Liver (tissue), 9 donors: Measurements from ENCODE around the gene SPATA4. TPM values are rescaled to one million over a fixed set of nuclear protein-coding genes. Genes with fewer than 3 reads are reported as not detected.

Source experiments
- DNase-seq: peaks from one replicate; pipeline ENCODE4 v3.0.0-alpha.2; 2017; ENCODE audit warnings: low spot score
- H3K27ac ChIP-seq, 2 donors: one replicate each; pipeline ENCODE4 v1.7.0; 2013; ENCODE audit warnings: inconsistent platforms in 2 of 2, low read length in 2 of 2, control low read depth in 1 of 2, low read depth in 1 of 2, mild to moderate bottlenecking in 1 of 2
- H3K27me3 ChIP-seq, 4 donors: one replicate each; pipeline versions ENCODE4 v1.6.1 to v1.7.0; 2013; ENCODE audit warnings: low read length in 3 of 4, inconsistent platforms in 1 of 4, mild to moderate bottlenecking in 1 of 4, moderate library complexity in 1 of 4; ENCODE audit not compliant: control insufficient read depth in 4 of 4, insufficient read depth in 4 of 4
- H3K36me3 ChIP-seq, 4 donors: one replicate each; pipeline versions ENCODE4 v1.6.1 to v1.7.0; 2013; ENCODE audit warnings: low read length in 3 of 4, mild to moderate bottlenecking in 3 of 4, low read depth in 1 of 4, moderate library complexity in 1 of 4; ENCODE audit not compliant: control insufficient read depth in 4 of 4, insufficient read depth in 3 of 4
- H3K4me1 ChIP-seq, 4 donors: one replicate each; pipeline versions ENCODE4 v1.6.1 to v1.7.0; 2013; ENCODE audit warnings: low read length in 3 of 4, mild to moderate bottlenecking in 3 of 4, moderate library complexity in 1 of 4; ENCODE audit not compliant: control insufficient read depth in 4 of 4, insufficient read depth in 4 of 4
- H3K4me3 ChIP-seq, 3 donors: one replicate each; pipeline versions ENCODE4 v1.6.1 to v1.7.0; 2013; ENCODE audit warnings: low read length in 3 of 3, control low read depth in 1 of 3, low read depth in 1 of 3, mild to moderate bottlenecking in 1 of 3
- H3K9ac ChIP-seq, 2 donors: one replicate each; pipeline ENCODE4 v1.7.0; 2013; ENCODE audit warnings: low read length in 2 of 2, mild to moderate bottlenecking in 2 of 2, moderate library complexity in 2 of 2, control low read depth in 1 of 2, low read depth in 1 of 2
- H3K9me3 ChIP-seq, 4 donors: one replicate each; pipeline versions ENCODE4 v1.6.1 to v1.7.0; 2013; ENCODE audit warnings: low read length in 3 of 4; ENCODE audit not compliant: control insufficient read depth in 4 of 4
- EGR1 ChIP-seq, 2 donors: IDR thresholded peaks; 2 replicates each; pipeline ENCODE4 v1.6.1; 2016 to 2018; ENCODE audit warnings: antibody characterized with exemption in 2 of 2, low read depth in 2 of 2
- FOXA1 ChIP-seq: IDR thresholded peaks from 2 replicates; pipeline ENCODE4 v1.6.1; 2016; ENCODE audit warnings: antibody characterized with exemption
- HNF4A ChIP-seq, 2 donors: conservative IDR thresholded peaks; 2 replicates each; pipeline ENCODE4 v1.6.1; 2016; ENCODE audit warnings: antibody characterized with exemption in 2 of 2, mild to moderate bottlenecking in 2 of 2
- HNF4G ChIP-seq: IDR thresholded peaks from 2 replicates; pipeline ENCODE4 v1.6.1; 2016; ENCODE audit warnings: antibody characterized with exemption
- RAD21 ChIP-seq, 2 donors: IDR thresholded peaks; 2 replicates each; pipeline ENCODE4 v1.6.1; 2016; ENCODE audit warnings: antibody characterized with exemption in 2 of 2, mild to moderate bottlenecking in 2 of 2
- REST ChIP-seq: IDR thresholded peaks from 2 replicates; pipeline ENCODE4 v1.6.1; 2016; ENCODE audit warnings: antibody characterized with exemption, mild to moderate bottlenecking
- WGBS: extraction: QIAGEN DNeasy Blood & Tissue Kit; methylation state at CpG from one replicate; pipeline ENCODE4 v1.1.7; 2013; 5-methylcytosine and 5-hydroxymethylcytosine counted together
- polyA plus RNA-seq, 2 donors: library from polyadenylated mRNA; stranded (reverse) in 1 of 2; unstranded in 1 of 2; fragments of 200-250 nt in 1 of 2; fragments of >200 nt in 1 of 2; fragmentation: Nextera tagmentation in 1 of 2; extraction: Ambion mirVana in 1 of 2; gene quantifications; one replicate each; pipeline versions ENCODE4 v1.2.1 to v1.2.3, GENCODE V29; 2013 to 2015
- total RNA-seq, 2 donors: library from RNA; depleted of rRNA; stranded (reverse); fragments of >200 nt; gene quantifications; one replicate each; pipeline ENCODE4 v1.2.3, GENCODE V29; 2014
- donor health status: healthy.
- donor health status: healthy.
- donor health status: healthy.
- donor health status: healthy.
- donor health status: healthy.

Gene SPATA4
- total and polyA plus RNA-seq, 4 donors, result 0.14 TPM; not detected in 3

GRCh38 chr4:176241703-176242102 is 46.3 kb upstream of the SPATA4 start:
- WGBS, result 86% methylated on average over 8 of the region's 8 CpGs
- H3K4me1 ChIP-seq, result peaks cover 0 to 2% (median 0%) of the 10 kb centered on the region in 4 donors
- H3K9me3 ChIP-seq, result no peaks in the 10 kb centered on the region
- TF ChIP-seq HNF4G (no peak), REST (no peak), FOXA1 (no peak), EGR1 (IDR thresholded peaks at IDR 0.05; ENCODE audit: low read depth in 2 of 2) (no peak)
- no peak overlapping the region for H3K27ac ChIP-seq
- no peaks in the 10 kb centered on the region for H3K36me3 ChIP-seq
- no peak for DNase-seq
- H3K27me3 ChIP-seq, result peaks cover 0 to 3% (median 0%) of the 10 kb centered on the region in 4 donors
- H3K4me3 ChIP-seq, result no peak overlapping the region
- H3K9ac ChIP-seq, result no peak overlapping the region

GRCh38 chr4:176238826-176239225 is 43.4 kb upstream of the SPATA4 start:
- no peak overlapping the region for H3K27ac ChIP-seq
- 69% methylated on average over 4 of the region's 4 CpGs for WGBS

More at GRCh38 chr4:176238826-176239225, 43.4 kb upstream of the SPATA4 start:
- TF ChIP-seq REST (no peak), RAD21 (IDR thresholded peaks at IDR 0.05) (no peak), HNF4A (conservative IDR thresholded peaks at IDR 0.05) (no peak)
- Histone ChIP-seq H3K27me3 (no peaks in the 10 kb centered on the region), H3K9ac (no peak overlapping the region), H3K4me1 (peaks cover 0 to 2% (median 0%) of the 10 kb centered on the region in 4 donors), H3K9me3 (no peaks in the 10 kb centered on the region), H3K36me3 (no peaks in the 10 kb centered on the region), H3K4me3 (no peak overlapping the region)
- DNase-seq, result no peak
